SK-N-SH treated with all-trans-retinoic acid at 6 μM for 48 hours (cell line): ENCODE measurements around the gene UBXN11.

Experiments used
- ARNTL ChIP-seq: fragments of 450-650 bp; formaldehyde crosslinking; IDR thresholded peaks from 2 replicates; pipeline ENCODE4 v1.5.0; 2020; ENCODE audit warnings: low read depth, mild to moderate bottlenecking, moderate library complexity, borderline replicate concordance
- BACH2 ChIP-seq: fragments of 250-450 bp; sonication (Bioruptor Pico); IDR thresholded peaks from 2 replicates; pipeline ENCODE4 v1.9.0; 2021; ENCODE audit warnings: mild to moderate bottlenecking, borderline replicate concordance
- CREB5 ChIP-seq: fragments of 250-450 bp; sonication (Bioruptor Pico); IDR thresholded peaks from 2 replicates; pipeline ENCODE4 v1.5.1; 2020; ENCODE audit warnings: low read depth, mild to moderate bottlenecking, moderate library complexity
- CSDC2 ChIP-seq: fragments of 250-450 bp; sonication (Bioruptor Pico); IDR thresholded peaks from 2 replicates; pipeline ENCODE4 v1.5.0; 2020; ENCODE audit warnings: mild to moderate bottlenecking, moderate library complexity
- ISL1 ChIP-seq: fragments of 250-450 bp; sonication (Bioruptor Pico); IDR thresholded peaks from 2 replicates; pipeline ENCODE4 v2.1.2; 2022; ENCODE audit warnings: mild to moderate bottlenecking, moderate library complexity
- PATZ1 ChIP-seq: fragments of 250-450 bp; sonication (Bioruptor Pico); IDR thresholded peaks from 2 replicates; pipeline ENCODE4 v1.8.0; 2020; ENCODE audit warnings: mild to moderate bottlenecking, moderate library complexity, borderline replicate concordance
- RARB ChIP-seq: fragments of 250-450 bp; sonication (Bioruptor Pico); IDR thresholded peaks from 2 replicates; pipeline ENCODE4 v1.8.0; 2021; ENCODE audit warnings: mild to moderate bottlenecking, moderate library complexity
- TOX ChIP-seq: fragments of 250-450 bp; sonication (Bioruptor Pico); IDR thresholded peaks from 2 replicates; pipeline ENCODE4 v1.8.0; 2021; ENCODE audit warnings: mild to moderate bottlenecking, moderate library complexity, borderline replicate concordance
- ZFP3 ChIP-seq: fragments of 250-450 bp; sonication (Bioruptor Pico); IDR thresholded peaks from 2 replicates; pipeline ENCODE4 v1.5.0; 2020; ENCODE audit warnings: mild to moderate bottlenecking, moderate library complexity
- ZFP30 ChIP-seq: fragments of 450-650 bp; formaldehyde crosslinking; IDR thresholded peaks from 2 replicates; pipeline ENCODE4 v1.5.0; 2022; ENCODE audit warnings: mild to moderate bottlenecking, moderate library complexity
- ZNF8 ChIP-seq: fragments of 450-650 bp; formaldehyde crosslinking; IDR thresholded peaks from 2 replicates; pipeline ENCODE4 v1.5.0; 2020; ENCODE audit warnings: mild to moderate bottlenecking, moderate library complexity

- TF ChIP-seq ARNTL (CRISPR knock-in tag) (no peak), BACH2 (CRISPR knock-in tag) (no peak), TOX (CRISPR knock-in tag) (no peak), ISL1 (no peak), RARB (CRISPR knock-in tag) (no peak), ZFP3 (CRISPR knock-in tag) (no peak), PATZ1 (CRISPR knock-in tag) (no peak), ZFP30 (CRISPR knock-in tag) (no peak), ZNF8 (CRISPR knock-in tag) (no peak), CSDC2 (no peak), CREB5 (CRISPR knock-in tag) (no peak)
Measured at GRCh38 chr1:26353210-26353859, 46.9 kb upstream of the UBXN11 start.
